GM06990 (cell line): ENCODE measurements around the gene SEMA3C.

Experiments
- DNase-seq: peaks from one replicate; pipeline ENCODE4 v3.0.0-alpha.2; 2011; ENCODE audit not compliant: insufficient read length; ENCODE audit errors: extremely low read depth
- H3K27me3 ChIP-seq: replicated peaks from 2 replicates; pipeline ENCODE4 v1.6.0; 2011; ENCODE audit warnings: low read length; ENCODE audit not compliant: control insufficient read depth, insufficient read depth
- H3K36me3 ChIP-seq: 2 replicates; pipeline ENCODE4 v1.5.1; 2011; ENCODE audit warnings: low read length; ENCODE audit not compliant: control insufficient read depth, insufficient read depth
- H3K4me3 ChIP-seq: replicated peaks from 2 replicates; pipeline ENCODE4 v1.5.1; 2011; ENCODE audit warnings: low read depth, mild to moderate bottlenecking, control low read depth, low read length
- CTCF ChIP-seq: IDR thresholded peaks from 2 replicates; pipeline ENCODE4 v1.5.1; 2011; ENCODE audit warnings: low read length, control low read depth, mild to moderate bottlenecking, inconsistent platforms; ENCODE audit not compliant: insufficient read depth, poor library complexity, severe bottlenecking

SEMA3C gene

DNA sequence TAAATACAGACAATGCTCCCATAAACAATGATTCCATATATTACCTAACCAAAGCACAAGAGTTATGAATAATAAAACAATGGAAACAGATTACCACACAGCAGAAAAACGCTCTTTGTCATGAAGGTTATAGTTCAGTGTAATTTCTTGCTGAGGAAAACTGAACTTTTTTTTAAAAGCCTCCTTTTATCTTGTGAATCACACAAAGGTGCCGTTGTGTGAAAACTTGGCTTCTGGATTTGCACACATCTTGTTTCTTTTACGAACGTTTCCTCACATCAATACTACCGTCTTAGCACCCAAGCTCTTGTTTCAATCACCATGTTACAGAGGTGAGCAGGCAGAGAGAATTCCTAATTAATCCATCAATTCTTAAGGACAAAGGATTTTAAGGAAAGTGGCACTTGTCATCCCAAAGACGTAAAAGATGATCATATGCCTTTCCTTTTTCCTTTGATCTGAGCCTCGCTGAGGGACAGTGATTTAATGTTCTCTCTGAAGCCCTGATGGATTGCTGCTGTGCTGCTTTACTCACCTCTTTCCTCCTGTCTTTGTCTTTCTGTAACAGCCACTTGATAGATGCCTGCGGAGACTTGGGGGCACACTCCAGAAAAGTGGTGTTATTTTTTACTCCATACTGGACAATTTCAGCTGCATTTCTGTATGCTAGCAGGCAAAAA lies 170.3 kb downstream of the SEMA3C start:
- no peak for DNase-seq
- no peak for TF ChIP-seq CTCF
- Histone ChIP-seq H3K4me3 (no peak overlapping the region), H3K27me3 (no peaks in the 10 kb centered on the region), H3K36me3 (no peaks in the 10 kb centered on the region)

- DNase-seq: no peak
- H3K4me3 ChIP-seq: no peak overlapping the region
- H3K27me3 ChIP-seq: no peaks in the 10 kb centered on the region
- TF ChIP-seq CTCF: no peak
- H3K36me3 ChIP-seq: no peaks in the 10 kb centered on the region
Measured at GRCh38 chr7:80740778-80741545, 177.9 kb downstream of the SEMA3C start.

- no peak for TF ChIP-seq CTCF
- Histone ChIP-seq H3K27me3 (no peaks in the 10 kb centered on the region), H3K36me3 (no peaks in the 10 kb centered on the region), H3K4me3 (no peak overlapping the region)
- no peak for DNase-seq
Measured at GRCh38 chr7:80736371-80737125, 182.3 kb downstream of the SEMA3C start.

- no peak for TF ChIP-seq CTCF
- no peaks in the 10 kb centered on the region for H3K27me3 ChIP-seq
- H3K4me3 ChIP-seq: no peak overlapping the region
- no peaks in the 10 kb centered on the region for H3K36me3 ChIP-seq
- no peak for DNase-seq
Measured at GRCh38 chr7:80735330-80735729, 183.5 kb downstream of the SEMA3C start.

DNA sequence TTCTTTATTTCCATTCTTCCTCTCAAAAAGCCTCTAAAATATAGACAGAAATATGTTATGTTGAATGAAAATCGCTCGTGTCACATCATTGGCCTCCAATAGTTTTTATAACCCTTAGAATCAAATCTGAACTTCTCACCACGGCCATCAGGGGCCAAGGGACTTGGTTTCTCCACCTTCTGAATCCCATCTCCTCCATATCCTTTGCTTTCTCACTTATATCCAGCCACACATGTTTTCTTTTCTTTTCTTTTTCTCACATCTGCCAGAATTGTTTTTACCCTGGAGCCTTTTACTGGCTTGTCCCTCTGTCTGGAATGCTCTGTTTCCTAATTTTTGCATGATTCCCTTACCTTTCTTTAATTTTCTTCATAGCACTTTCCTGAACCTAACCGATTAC lies 184.8 kb downstream of the SEMA3C start:
- H3K36me3 ChIP-seq: no peaks in the 10 kb centered on the region
- DNase-seq: no peak
- TF ChIP-seq CTCF: no peak
- H3K27me3 ChIP-seq: no peaks in the 10 kb centered on the region
- no peak overlapping the region for H3K4me3 ChIP-seq
